Measurements from ENCODE around the gene FHIP1A. TPM values are rescaled to one million over a fixed set of nuclear protein-coding genes. Genes with fewer than 3 reads are reported as not detected.

The FHIP1A gene
- 32.1 TPM for total RNA-seq

DNA sequence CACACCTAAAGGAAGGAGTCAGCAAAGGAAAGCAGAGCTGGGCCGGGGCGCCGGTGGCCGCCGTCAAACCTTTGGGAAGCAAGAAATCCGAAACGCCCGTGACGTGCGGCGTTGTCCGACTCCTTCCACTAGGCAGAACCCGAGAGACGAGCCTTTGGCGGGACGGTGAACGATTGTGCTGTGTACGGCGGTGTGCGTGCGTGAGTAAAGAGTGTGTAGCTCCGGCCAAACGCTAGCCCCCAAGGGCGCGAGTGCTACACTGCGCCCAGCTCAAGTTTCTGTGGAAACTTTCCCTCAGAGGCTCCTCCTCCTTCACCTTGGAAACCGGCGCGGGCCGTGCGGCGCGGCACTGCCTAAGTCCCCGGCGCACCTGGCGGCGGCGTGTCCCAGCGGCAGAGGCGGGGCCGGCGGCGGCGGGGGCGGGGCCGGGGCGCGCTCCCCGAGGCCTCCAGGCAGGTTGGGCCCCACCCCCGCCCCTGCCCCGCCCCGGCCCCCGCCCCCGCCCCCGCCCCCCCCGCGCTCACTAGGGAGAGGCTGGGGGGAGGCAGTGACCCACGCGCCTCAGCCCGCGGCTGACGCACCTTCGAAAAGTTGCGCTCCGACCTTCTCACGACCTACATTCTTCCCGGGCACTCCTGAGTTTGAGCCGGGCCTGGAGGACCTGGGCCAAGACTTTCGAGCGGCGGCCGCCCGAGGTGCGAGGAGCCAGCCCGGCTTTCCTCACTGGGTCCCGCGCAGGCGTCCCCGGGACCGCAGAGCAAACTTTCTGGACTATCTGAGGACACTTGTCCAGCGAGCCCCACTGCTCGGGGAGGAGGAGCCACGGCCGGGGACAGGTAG, at the start of gene FHIP1A:
Gene FHIP1A (plus strand): TSS at position 547 of the 840 bp plus-strand sequence. CDS start 157,084 bp downstream, outside the sequence.

Other genes with a start within 250 kb of the FHIP1A start
- not detected for gene PRSS48, start 132.0 kb upstream of the FHIP1A start, total RNA-seq
- gene SH3D19, start 83.6 kb upstream of the FHIP1A start, total RNA-seq = 59.9 TPM

All from camera-type eye (tissue), 1 donor.